Measurements from ENCODE around the gene SLC66A3.

SLC66A3 gene

GRCh38 chr2:11121099-11121822, 34.0 kb upstream of the SLC66A3 start:
- TF ChIP-seq CREB1 (IDR thresholded peaks at IDR 0.05; ENCODE audit: low read depth) (no peak), EP300 (IDR thresholded peaks at IDR 0.05; ENCODE audit: borderline replicate concordance) (no peak), ZBTB7A (IDR thresholded peaks at IDR 0.05; ENCODE audit: low read depth) (no peak), YY1 (IDR thresholded peaks at IDR 0.05; ENCODE audit: low read depth) (no peak), FOXM1 (IDR thresholded peaks at IDR 0.05; ENCODE audit: borderline replicate concordance, low read depth) (no peak), TAF1 (IDR thresholded peaks at IDR 0.05; ENCODE audit: low read depth) (no peak), NFIC (IDR thresholded peaks at IDR 0.05) (no peak), TCF12 (IDR thresholded peaks at IDR 0.05; ENCODE audit: low read depth) (no peak), RAD21 (IDR thresholded peaks at IDR 0.05; ENCODE audit: low read depth) (no peak), CEBPB (IDR thresholded peaks at IDR 0.05) (no peak), TEAD4 (IDR thresholded peaks at IDR 0.05) (no peak), EGR1 (IDR thresholded peaks at IDR 0.05) (no peak), MAX (IDR thresholded peaks at IDR 0.05) (no peak), USF1 (IDR thresholded peaks at IDR 0.05) (no peak)
- TF ChIP-seq, protein P1, sequence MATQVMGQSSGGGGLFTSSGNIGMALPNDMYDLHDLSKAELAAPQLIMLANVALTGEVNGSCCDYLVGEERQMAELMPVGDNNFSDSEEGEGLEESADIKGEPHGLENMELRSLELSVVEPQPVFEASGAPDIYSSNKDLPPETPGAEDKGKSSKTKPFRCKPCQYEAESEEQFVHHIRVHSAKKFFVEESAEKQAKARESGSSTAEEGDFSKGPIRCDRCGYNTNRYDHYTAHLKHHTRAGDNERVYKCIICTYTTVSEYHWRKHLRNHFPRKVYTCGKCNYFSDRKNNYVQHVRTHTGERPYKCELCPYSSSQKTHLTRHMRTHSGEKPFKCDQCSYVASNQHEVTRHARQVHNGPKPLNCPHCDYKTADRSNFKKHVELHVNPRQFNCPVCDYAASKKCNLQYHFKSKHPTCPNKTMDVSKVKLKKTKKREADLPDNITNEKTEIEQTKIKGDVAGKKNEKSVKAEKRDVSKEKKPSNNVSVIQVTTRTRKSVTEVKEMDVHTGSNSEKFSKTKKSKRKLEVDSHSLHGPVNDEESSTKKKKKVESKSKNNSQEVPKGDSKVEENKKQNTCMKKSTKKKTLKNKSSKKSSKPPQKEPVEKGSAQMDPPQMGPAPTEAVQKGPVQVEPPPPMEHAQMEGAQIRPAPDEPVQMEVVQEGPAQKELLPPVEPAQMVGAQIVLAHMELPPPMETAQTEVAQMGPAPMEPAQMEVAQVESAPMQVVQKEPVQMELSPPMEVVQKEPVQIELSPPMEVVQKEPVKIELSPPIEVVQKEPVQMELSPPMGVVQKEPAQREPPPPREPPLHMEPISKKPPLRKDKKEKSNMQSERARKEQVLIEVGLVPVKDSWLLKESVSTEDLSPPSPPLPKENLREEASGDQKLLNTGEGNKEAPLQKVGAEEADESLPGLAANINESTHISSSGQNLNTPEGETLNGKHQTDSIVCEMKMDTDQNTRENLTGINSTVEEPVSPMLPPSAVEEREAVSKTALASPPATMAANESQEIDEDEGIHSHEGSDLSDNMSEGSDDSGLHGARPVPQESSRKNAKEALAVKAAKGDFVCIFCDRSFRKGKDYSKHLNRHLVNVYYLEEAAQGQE (IDR thresholded peaks at IDR 0.05; ENCODE audit: low read depth), result no peak

DNA sequence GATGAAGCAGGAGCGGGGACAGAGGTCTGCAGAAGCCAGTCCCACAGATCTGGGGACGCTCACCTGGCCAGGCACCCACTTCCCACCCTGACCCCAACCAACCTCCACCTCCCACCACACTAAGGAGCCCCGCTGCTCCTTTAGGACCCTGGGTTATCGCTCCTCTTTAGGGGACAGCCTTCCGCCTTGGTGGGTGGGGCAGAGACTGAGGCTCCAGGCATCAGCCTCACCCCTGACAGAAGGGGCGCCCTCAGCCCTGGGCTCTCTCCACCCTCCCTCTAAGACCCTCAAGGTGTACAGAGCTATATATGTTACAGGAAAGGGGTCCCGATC, 33.5 kb upstream of the SLC66A3 start:
- TF ChIP-seq, protein P1 (IDR thresholded peaks at IDR 0.05; ENCODE audit: low read depth), result no peak
- no peak for TF ChIP-seq TEAD4 (IDR thresholded peaks at IDR 0.05)

DNA sequence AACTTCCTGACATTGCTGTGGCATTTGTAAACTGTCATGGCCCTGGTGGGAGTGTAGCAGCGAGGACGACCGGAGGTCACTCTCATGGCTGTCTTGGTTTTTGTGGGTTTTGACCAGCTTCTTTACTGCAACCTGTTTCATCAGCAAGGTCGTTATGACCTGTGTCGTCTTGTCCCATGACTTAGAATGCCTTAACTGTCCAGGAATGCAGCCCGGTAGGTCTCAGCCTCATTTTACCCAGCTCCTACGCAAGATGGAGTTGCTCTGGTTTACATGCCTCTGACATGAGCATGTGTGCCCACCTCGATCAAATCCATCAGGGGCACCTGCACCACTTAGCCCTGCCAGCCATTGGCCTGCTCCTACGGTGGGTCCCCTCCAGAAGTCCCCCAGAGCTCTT, 32.9 kb upstream of the SLC66A3 start:
- TF ChIP-seq TAF1 (IDR thresholded peaks at IDR 0.05; ENCODE audit: low read depth) (no peak), NFIC (IDR thresholded peaks at IDR 0.05) (no peak), YY1 (IDR thresholded peaks at IDR 0.05; ENCODE audit: low read depth) (no peak), TCF12 (IDR thresholded peaks at IDR 0.05; ENCODE audit: low read depth) (no peak)
- TF ChIP-seq, protein P1 (IDR thresholded peaks at IDR 0.05; ENCODE audit: low read depth), result no peak

- TF ChIP-seq TAF1 (IDR thresholded peaks at IDR 0.05; ENCODE audit: low read depth) (no peak), TEAD4 (IDR thresholded peaks at IDR 0.05) (no peak), RAD21 (IDR thresholded peaks at IDR 0.05; ENCODE audit: low read depth) (no peak), YY1 (IDR thresholded peaks at IDR 0.05; ENCODE audit: low read depth) (no peak), USF1 (IDR thresholded peaks at IDR 0.05) (no peak), EGR1 (IDR thresholded peaks at IDR 0.05) (no peak), NFIC (IDR thresholded peaks at IDR 0.05) (0 out of 2 replicates have a peak, but pooled peaks have one; percentile 11)
- TF ChIP-seq, protein P1 (IDR thresholded peaks at IDR 0.05; ENCODE audit: low read depth), result no peak
Measured at GRCh38 chr2:11123001-11123809, 32.1 kb upstream of the SLC66A3 start.

All from Ishikawa (cell line).